ENCODE measurements around the gene KCNJ3.

KCNJ3 gene

DNA sequence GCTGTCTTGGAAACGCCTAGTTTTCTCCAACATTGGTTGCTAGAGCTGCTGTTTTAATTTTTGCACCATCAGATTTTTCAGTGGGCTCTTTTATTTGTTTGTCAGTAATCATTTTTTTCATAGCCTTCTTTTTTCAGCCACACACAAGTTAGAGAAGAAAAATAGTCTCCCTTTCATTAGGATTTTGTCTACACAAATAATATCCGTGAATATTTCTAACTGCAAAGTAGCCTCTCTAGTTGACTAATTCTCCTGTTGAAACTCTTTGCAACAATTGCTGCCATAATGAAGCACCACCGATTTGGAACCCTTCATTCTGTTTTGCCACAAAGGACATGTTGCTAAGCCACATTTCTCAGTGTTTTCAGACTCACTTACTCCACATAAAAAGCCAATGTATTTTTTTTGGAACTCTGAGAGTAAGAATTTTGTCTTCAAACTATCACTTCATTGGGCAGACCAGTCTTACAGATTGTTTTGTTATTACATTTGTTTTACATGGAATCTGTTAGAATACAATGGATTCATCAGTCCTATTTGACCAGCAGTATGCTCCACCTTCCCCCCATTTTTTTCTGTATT is 9.6 kb downstream of the KCNJ3 start:
- DNase-seq (ENCODE audit: low spot score) = no peak

DNA sequence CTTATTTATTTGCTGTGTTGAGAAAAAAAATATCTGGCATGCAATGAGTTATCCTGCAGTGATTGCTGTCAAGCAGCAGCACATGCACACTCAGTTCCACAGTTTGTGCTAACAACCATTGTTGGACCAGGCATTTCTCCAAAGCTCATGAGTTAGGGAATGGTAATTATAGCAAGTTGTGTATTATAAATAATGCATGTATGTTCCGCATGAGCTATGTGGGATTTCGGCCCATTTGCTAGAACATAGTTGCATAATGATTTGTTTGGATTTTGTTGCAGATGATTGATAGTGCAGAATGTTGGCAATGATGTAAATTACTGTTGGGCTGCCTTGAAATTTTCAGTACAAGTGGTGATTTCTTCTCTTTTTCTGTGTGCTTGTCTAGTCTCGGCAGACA is 10.7 kb downstream of the KCNJ3 start:
- no peak for DNase-seq (ENCODE audit: low spot score)

DNA sequence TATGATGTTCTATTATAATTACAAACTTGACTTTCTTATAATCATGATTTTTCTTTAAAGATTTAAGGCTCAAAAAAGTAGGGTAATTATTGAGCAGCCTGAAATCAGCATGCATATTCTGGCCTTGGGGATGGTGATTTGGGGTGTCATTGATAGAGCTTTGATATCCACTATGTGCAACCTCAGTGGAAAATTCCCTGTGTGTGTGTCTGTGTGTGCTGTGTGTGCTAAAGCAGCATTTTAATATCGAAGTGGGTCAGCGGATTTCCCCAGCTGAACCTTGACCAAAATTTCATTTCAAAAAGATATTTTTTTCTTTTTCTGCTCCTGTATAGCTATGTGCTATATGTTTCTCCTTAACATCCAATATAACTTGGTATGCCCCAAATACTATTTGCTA is 11.6 kb downstream of the KCNJ3 start:
- DNase-seq (ENCODE audit: low spot score) = no peak

DNA sequence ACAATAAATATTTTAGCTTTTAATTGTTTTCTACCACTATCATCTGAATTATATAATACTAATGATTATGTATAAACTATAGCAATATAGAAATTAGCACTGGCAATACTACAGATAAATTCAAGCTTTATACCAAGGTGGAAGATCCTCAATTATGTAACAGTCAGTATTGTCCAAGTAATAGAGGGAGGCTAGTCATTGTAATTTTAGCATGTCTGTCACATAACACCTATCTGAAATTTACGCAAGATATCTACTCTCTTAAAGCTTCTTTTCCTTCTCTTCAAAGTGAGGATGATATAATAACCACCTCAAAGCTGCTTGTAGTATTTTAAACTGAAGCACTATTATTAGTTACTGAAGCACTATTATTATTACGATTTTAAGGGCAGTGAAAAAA is 12.2 kb downstream of the KCNJ3 start:
- DNase-seq (ENCODE audit: low spot score) = no peak

DNA sequence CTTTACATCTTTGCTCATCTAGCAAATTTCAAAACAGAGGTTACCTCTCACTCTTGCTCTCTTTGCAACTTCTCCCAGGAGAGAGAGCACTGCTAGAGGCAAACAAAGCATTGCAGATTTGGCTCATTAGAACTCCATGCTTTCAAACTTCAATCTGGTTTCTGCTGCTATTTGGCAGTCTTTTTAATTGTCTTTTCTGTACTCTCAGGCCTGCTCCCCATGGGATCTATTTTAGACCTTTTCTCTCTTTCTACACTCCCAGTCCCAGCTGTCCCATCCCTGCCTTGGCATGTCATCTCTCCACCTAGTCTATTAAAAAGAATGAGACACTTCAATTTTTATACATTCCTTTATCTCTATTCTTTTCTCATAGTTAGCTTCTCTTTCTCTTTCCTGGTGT is 15.2 kb downstream of the KCNJ3 start:
- no peak for DNase-seq (ENCODE audit: low spot score)

DNA sequence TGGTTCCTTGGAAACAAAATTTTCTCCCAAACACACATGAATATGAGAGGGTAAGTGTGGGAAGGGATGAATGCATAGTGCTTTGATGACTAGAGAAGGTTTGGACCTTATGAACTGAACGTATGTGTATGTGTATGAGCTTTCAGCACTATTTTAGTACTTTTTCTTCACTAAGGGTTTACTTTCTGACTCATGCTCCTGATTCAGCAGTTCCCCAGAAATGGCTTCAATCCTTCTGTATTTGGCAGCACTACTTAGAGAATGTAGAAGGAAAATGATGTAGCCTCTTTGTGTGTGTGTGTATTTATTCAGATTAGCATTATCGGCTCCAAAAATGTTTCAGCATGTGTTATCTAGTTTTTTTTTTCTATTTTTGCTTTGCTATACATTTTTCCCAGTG is 22.2 kb downstream of the KCNJ3 start:
- no peak for DNase-seq (ENCODE audit: low spot score)

DNA sequence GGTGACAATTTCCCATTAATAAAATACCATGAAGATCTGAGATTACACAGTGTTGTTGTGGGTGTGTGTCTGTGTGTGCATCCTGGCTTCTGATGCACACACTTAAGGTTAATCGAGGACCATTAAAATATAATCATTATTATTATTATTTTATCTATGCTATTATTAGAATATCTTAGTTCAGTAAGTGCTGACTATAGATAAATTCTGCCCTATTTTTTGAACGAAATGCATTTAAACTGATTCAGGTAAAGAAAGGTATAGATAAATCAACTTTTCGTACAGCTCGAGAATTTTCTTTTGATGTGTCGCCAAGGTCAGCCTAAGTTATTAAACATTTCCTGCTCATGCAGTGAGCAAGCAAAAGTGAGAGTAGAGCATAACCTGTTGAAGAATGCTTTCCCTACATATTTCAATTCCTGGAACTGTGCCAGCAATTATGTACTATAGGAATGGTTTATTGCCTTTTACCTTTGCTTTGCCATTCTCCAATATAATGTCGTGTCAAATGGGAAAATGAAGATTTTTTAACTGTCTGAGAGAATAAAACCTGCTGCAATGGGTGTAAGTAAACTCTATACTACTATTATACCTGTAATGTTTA is 25.8 kb downstream of the KCNJ3 start:
- DNase-seq (ENCODE audit: low spot score) = no peak

DNA sequence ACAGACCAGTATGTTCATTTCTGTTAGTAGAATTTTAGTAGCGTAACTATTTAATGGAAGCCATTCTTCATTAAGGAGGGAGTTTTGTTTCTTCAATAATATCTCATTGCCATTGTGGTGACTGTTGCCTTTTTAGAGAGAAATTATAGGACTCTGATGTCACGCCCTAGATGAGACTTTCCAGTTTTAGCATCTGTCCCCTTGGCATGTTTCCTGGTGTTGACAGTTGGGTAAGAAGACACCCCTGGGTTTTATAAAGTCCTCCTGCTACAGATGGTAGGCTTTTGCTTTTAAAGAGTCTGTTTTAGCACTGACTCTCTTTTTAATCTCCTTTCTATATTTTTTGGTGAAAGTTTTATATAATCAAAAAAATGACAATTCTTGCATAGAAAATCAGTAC is 41.9 kb downstream of the KCNJ3 start:
- no peak for DNase-seq (ENCODE audit: low spot score)

DNA sequence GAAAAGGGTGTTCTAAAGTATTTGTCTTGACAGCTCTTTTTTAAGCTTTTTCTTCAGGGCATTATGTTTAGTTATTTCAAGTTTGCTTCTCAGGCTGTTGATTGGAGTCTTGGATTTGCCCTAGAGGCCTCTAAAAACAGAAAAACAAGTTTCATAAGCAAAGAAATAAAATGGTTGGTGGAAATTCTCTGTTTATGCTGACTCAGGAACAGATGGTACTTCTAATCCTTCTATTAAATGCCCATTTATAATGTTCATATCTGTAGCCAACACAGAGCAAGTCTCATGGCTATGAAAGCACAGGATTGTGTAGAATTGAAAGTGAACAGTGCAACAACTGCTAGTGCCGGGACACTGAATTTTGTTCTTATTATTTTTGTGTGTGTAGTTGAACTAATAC is 60.4 kb downstream of the KCNJ3 start:
- DNase-seq (ENCODE audit: low spot score) = no peak

DNA sequence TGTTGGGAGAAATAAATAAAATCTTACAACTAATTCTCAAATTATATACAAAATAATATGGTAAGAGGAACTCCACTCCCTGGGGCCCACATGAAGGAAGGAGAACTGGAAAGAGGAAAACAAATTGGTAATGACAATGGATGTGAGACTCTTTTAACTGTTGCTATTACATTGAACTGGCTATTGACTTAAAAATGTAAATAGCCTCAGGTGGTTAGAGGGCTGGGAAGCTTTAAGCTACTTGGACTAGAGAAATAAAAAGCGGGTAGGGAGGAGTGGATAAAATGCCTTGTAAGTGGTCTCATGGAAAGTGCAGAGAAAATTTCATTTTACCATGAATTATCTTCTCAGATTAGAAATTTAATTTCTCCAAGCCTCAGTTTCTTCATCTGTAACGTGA is 64.1 kb downstream of the KCNJ3 start:
- DNase-seq (ENCODE audit: low spot score) = no peak

DNA sequence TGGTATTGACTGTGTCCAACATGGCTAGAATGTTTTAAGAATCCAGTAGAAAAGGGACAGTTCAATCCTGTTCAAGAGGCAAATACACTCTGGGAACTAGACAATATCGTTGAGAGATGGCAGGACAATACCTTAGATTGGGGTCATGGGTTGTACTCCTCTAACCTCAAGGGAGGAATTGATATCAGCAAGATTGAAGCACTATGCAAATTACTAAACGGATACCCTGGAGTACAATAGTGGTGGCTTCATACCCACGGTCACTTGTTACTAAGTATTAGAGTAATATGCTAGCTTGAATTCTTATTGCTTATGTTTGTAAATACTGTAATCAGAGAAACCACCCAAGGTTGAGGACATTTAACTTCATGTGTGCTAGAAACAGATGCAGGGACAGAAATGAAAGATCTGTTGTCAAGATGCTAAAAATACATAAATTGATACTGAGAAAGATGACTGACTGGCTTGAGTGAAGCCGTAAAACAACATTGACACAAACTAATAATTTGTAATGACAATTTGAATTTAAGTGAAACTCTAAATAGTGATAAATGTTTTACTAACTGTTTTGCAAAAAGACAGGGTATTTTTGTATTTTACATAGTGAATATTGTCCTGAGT is 73.3 kb downstream of the KCNJ3 start:
- DNase-seq (ENCODE audit: low spot score) = no peak

DNA sequence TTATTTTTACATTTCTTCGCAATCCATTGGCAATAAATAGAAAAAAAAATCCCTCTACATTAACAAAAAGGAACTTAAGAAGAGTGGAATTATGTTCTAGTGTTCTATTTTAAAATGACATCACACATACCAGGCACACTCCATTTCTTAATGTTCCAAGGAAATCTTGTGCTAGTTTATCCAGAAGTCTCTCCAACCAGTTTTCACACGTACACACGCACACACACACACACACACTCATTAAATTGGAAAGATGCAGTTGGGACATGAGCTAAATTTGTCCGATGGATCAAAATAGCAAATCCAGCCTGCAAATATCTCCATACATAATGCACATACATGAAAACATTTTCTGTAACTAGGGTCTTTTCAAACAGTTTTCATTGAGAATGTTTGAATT is 78.3 kb downstream of the KCNJ3 start:
- DNase-seq (ENCODE audit: low spot score) = no peak

DNA sequence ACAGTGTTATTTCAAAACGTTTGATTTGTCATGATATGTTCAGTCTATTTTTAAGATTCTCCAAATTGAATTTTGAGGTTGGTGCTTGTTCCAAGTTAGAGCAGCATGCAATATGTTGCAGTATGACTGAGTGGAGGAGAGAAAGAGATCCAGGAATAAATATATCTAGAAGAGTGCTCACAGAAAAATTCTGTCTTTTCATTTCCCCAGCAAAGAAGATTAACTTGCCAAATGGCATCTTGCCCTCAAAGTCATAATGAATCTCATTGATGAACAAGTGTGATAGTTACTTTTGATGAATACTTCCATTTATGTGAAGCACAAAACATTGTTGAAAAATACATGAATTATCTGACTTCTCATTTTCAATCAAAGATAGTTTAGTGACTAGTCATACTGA is 95.9 kb downstream of the KCNJ3 start:
- DNase-seq (ENCODE audit: low spot score) = no peak

DNA sequence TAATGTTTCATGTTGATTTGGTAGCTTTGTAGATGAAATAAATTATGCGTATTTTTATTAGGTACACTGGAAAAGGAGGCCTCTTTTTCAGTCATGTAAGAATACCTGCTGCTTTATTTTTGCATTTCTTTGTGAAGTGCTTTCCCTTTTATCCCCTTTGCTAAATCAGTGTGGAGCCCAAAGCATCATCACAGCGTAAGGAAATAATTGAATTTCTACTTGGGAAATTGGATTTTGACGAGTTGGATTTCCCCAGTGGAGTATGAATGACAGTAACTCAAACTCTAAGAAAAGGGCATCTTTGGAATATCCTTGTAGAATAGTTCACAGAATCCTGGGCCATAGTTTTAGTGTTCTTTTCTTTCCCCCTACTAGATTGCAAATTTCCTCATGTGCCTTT is 97.2 kb downstream of the KCNJ3 start:
- no peak for DNase-seq (ENCODE audit: low spot score)

DNA sequence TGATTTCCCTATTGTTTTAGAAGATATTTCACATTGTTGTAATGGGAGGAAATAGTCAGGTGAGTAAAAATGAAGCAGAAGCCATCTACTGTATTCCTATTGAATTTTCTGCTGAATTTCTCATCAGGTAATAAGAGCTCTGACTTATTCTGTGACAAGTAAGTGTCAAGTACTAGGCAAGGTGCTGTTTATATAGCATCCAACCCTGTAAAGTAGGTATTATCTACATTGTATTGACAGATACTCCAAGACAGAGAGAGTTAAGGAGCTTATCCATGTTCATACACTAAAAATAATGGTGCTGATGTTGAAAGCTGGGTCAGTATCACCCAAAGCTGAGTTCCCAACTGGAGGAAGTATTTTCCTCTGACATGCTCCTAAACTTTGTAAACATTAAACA is 106.0 kb downstream of the KCNJ3 start:
- no peak for DNase-seq (ENCODE audit: low spot score)

DNA sequence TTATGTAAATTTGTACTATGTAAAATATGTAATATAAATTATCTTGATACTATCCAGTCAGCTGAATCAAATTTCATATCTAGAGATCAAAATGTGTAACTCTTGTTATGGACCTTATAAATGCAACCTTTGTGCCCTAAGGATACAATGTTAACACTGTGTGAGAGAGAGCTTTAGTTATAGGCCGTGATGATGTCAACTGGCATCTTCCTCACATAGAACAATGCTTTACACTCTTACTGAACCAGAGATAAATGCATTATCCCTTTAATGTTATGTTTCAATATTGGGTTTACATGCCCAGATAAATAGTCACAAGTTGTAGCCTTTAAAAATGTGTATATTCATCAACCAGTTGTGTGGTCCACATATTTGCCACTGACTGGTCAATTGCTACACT is 115.1 kb downstream of the KCNJ3 start:
- DNase-seq (ENCODE audit: low spot score) = no peak

DNA sequence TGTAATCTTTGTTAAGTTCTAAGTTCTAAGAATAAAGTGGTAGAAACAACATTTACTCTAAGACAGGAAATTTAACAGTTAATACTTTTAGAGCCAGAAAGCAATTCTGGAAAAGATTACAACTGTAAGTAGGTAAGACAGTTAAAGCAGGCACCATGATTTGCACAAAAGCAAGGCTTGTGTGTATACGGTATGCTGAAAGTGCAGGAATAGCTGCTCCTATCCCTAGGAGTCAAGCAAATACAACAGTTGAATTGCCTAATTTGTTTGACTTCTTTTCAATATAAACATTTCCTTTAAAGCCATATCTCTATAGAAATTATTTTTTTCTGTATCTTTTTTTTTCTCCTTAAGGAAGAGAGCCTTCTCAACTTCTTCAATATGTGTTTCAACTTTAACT is 116.4 kb downstream of the KCNJ3 start:
- DNase-seq (ENCODE audit: low spot score) = no peak

DNA sequence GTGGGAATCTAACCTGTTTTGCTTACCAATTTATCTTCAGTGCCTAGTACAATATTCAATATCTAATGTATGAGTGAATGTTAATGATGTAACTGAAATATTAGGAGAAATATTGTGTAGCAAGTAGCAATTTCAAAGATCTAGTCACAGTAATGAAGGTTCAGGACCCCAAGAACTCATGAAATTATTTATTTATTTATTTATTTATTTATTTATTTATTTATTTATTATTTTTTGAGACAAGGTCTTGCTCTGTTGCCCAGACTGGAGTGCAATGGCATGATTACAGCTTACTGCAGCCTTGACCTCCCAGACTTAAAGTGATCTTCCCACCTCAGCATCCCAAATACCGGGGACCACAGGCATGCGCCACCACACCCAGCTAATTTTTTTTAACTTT is 126.9 kb downstream of the KCNJ3 start:
- DNase-seq (ENCODE audit: low spot score) = no peak

DNA sequence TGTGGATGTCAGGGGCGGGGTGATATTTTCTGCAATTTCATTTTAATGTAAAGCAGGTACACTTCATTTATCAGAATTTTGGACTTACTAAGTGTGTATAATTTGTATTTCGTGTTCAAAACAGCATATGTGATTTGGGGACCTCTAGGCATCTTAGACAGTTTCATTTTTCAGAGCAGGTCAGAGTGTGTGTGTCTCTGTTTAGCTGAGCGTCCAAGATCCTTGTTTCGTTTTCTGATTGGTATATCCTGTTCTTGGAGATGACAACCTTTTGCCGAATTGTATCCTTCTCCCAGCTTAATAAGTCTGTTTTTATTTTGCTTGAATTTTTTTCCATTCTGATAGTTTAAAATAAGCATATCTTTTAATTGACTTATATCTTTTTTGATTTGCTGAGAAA is 128.3 kb downstream of the KCNJ3 start:
- DNase-seq (ENCODE audit: low spot score) = no peak

DNA sequence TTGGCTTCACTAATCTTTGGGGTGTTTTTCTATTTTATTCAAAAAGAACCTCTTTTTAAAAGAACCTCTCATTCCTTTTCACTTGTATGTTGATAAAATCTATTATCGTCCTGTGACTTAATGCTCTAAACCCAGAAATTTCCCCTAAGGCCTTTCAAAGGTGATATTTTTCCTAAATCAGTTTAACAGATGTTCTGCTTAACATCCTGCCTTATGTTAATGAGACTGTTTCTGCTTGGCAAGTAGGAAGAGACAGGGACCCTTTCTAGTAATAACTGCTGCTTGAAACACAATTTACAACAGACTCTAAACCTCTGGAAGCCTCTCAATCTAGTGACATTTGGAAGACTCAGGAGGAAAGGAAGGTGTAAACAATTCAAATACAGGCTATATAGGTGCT is 128.8 kb downstream of the KCNJ3 start:
- DNase-seq (ENCODE audit: low spot score) = no peak

DNA sequence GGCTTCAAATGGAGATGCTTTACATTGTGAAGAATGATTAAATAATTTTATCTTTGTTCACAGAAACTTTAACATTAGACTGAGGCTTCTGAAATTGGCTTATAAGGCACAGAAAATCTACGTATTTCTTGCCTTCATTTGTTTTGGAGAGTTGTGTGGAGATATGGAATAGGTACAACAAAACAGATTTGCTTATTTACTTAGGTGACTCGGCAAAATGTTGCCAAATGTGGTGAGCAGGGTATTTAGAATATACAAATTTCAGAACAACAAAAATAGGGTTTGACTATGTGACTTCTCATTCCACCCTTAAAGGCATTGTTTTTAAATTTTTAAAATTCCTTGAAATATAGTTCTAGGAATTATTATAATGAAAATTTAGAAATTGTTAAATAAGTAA is 134.2 kb downstream of the KCNJ3 start:
- DNase-seq (ENCODE audit: low spot score) = no peak

DNA sequence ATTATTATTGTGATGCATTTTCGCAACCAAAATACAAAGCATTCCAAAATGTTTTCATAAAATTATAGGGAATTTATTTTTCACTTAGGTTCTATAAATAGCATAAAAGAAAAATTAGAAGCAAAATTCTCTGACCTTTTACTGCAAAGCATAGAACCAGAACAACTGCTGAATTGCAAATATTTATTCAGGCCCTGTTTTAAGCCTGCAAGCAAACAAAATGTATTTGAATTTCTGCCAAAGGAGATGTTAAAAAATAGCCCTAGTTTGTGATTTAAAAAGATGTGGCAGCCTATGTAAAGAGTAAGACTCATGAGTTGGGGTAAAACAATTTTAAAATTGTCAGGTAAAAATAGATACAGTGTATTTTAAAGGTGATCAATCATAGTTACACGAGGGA is 138.1 kb downstream of the KCNJ3 start:
- DNase-seq (ENCODE audit: low spot score) = no peak

DNA sequence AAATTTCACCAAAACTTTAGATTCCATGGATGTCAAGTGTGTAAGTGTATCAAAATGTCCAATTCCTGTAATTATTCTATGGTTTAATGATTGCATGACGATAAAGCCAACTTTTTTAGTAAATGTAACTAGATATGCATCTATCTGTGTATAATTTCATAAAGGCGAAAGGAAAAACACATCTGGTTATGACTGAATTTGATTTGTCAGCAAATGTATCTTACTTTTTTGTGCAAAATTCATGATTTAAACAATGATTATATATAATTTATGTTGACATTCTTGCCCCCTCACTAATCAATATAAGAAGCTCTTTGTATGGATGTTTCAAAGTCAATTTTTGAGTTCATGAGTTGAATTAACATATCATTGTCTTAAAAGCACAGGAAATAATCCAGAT is 138.5 kb downstream of the KCNJ3 start:
- no peak for DNase-seq (ENCODE audit: low spot score)

DNA sequence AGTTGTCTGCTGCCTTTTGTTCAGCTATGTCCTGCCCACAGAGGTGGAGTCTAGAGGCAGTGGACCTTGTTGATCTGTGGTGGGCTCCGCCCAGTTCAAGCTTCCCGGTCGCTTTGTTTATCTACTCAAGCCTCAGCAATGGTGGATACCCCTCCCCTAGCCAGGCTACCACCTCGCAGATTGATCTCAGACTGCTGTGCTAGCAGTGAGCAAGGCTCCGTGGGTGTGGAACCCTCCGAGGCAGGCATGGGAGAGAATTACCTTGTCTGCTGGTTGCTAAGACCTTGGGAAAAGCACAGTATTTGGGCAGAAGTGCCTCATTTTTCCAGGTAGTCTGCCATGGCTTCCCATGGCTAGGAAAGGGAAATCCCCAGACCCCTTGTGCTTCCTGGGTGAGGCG is 146.0 kb downstream of the KCNJ3 start:
- DNase-seq (ENCODE audit: low spot score) = no peak

All from iPS-NIHi11 (cell line).